Endothelial cell of umbilical vein (primary cell): ENCODE data around the gene SCN4A. TPM values are rescaled to one million over a fixed set of nuclear protein-coding genes. Genes with fewer than 3 reads are reported as not detected.

Experiments used
- BruUV-seq: library from RNA; stranded (reverse); fragments of 400-500 nt; replicated peaks from 2 replicates; lab custom pipeline; 2021; lab: Mats Ljungman, UMichigan
- CTCF ChIA-PET: fragments of 300-600, 350-600 bp; sonication (Branson Sonifier 250); formaldehyde crosslinking; loops from one replicate; lab custom pipeline; 2021; ENCODE audit warnings: antibody characterized with exemption, inconsistent platforms; lab: Charles Lee
- POLR2A ChIA-PET: fragments of 300-600, 350-600 bp; sonication (Branson Sonifier 250); formaldehyde crosslinking; loops from one replicate; lab custom pipeline; 2021; ENCODE audit warnings: antibody characterized with exemption, inconsistent platforms; lab: Charles Lee
- DNase-seq: peaks from one replicate; pipeline ENCODE4 v3.0.0-alpha.2; 2011; ENCODE audit warnings: low read depth, low spot score
- FAIRE-seq: peaks from 2 replicates; lab custom pipeline; 2011; peaks lifted over from hg19 to GRCh38; lab: Jason Lieb, UNC
- H2AFZ ChIP-seq: 2 replicates; pipeline ENCODE4 v1.6.0; 2012; ENCODE audit warnings: low read depth, low read length, control low read depth, inconsistent platforms
- H3K27ac ChIP-seq: 2 replicates; pipeline ENCODE4 v1.5.1; 2011; ENCODE audit warnings: low read depth, mild to moderate bottlenecking, control low read depth, low read length, moderate library complexity; ENCODE audit not compliant: insufficient read depth
- H3K27me3 ChIP-seq, 2 experiments: 2 replicates each; pipeline versions ENCODE4 v1.6.0 to v1.6.1; 2011; ENCODE audit warnings: low read length in 2 of 2, mixed read lengths in 1 of 2; ENCODE audit not compliant: control insufficient read depth in 2 of 2, insufficient read depth in 2 of 2
- H3K36me3 ChIP-seq, 2 experiments: 2 replicates in 1 of 2; 3 replicates in 1 of 2; pipeline ENCODE4 v1.5.1; 2011; ENCODE audit warnings: low read length in 2 of 2, mild to moderate bottlenecking in 1 of 2, moderate library complexity in 1 of 2; ENCODE audit not compliant: control insufficient read depth in 2 of 2, insufficient read depth in 2 of 2; ENCODE audit errors: extremely low read depth in 1 of 2
- H3K4me1 ChIP-seq: 3 replicates; pipeline ENCODE4 v1.5.1; 2011; ENCODE audit warnings: mild to moderate bottlenecking, low read length; ENCODE audit not compliant: control insufficient read depth, insufficient read depth; ENCODE audit errors: extremely low read depth
- H3K4me2 ChIP-seq: 2 replicates; pipeline ENCODE4 v1.6.1; 2011; ENCODE audit warnings: low read length, control low read depth, mixed read lengths; ENCODE audit not compliant: insufficient read depth
- H3K4me3 ChIP-seq, 3 experiments: fragments of 200-600 bp in 1 of 3; sonication (generic), shearing (Covaris generic) in 1 of 3; replicated peaks in 1 of 3; 2 replicates each; pipeline ENCODE4 v1.5.1; 2011 to 2016; ENCODE audit warnings: control low read depth in 3 of 3, low read length in 3 of 3, mild to moderate bottlenecking in 2 of 3, inconsistent platforms in 1 of 3, low read depth in 1 of 3, moderate library complexity in 1 of 3; ENCODE audit not compliant: insufficient read depth in 1 of 3
- H3K79me2 ChIP-seq: 2 replicates; pipeline ENCODE4 v1.6.0; 2012; ENCODE audit warnings: low read length, inconsistent platforms; ENCODE audit not compliant: control insufficient read depth, insufficient read depth
- H3K9ac ChIP-seq: replicated peaks from 2 replicates; pipeline ENCODE3; 2011; ENCODE audit warnings: low read length, control low read depth; ENCODE audit not compliant: insufficient read depth; ENCODE audit errors: extremely low read depth
- H3K9me1 ChIP-seq: replicated peaks from 3 replicates; pipeline ENCODE4 v1.6.0; 2011; ENCODE audit warnings: mild to moderate bottlenecking, low read length; ENCODE audit not compliant: control insufficient read depth, insufficient read depth; ENCODE audit errors: extremely low read depth
- H3K9me3 ChIP-seq: replicated peaks from 2 replicates; pipeline ENCODE4 v1.5.1; 2012; ENCODE audit warnings: low read length, inconsistent platforms; ENCODE audit not compliant: control insufficient read depth, insufficient read depth
- H4K20me1 ChIP-seq: replicated peaks from 2 replicates; pipeline ENCODE3; 2011; ENCODE audit warnings: mild to moderate bottlenecking, low read length; ENCODE audit not compliant: control insufficient read depth, insufficient read depth; ENCODE audit errors: extremely low read depth
- FOS ChIP-seq: IDR thresholded peaks from 2 replicates; pipeline ENCODE4 v1.6.1; 2011; ENCODE audit warnings: mild to moderate bottlenecking, low read length, moderate library complexity, borderline replicate concordance; ENCODE audit not compliant: insufficient read depth
- GATA2 ChIP-seq: IDR thresholded peaks from 2 replicates; pipeline ENCODE4 v1.7.0; 2011; ENCODE audit warnings: low read depth, mild to moderate bottlenecking, moderate library complexity, mixed read lengths, low read length; ENCODE audit not compliant: insufficient read length, insufficient read depth
- POLR2A ChIP-seq: IDR thresholded peaks from 2 replicates; pipeline ENCODE4 v1.6.1; 2012; ENCODE audit warnings: low read depth, mild to moderate bottlenecking, control low read depth, low read length
- POLR2AphosphoS5 ChIP-seq: IDR thresholded peaks from 2 replicates; pipeline ENCODE4 v1.6.1; 2012; ENCODE audit warnings: low read depth, mild to moderate bottlenecking, control low read depth, low read length, moderate library complexity; ENCODE audit not compliant: insufficient read depth
- dilution Hi-C: fragments of 300-500 bp; cut with MboI; formaldehyde crosslinking; loops from one replicate; pipeline ENCODE4 v1.15.0; 2019; ENCODE audit warnings: low sequenced_read_pairs; ENCODE audit not compliant: extremely low pct_ligation_motif_present
- intact Hi-C: fragments of 100-400 bp; cut with micrococcal nuclease; formaldehyde crosslinking; loops from one replicate; pipeline ENCODE4 v1.10.0; 2022
- polyA plus RNA-seq, 4 experiments: library from polyadenylated mRNA; depleted of rRNA in 3 of 4; stranded (reverse) in 3 of 4; unstranded in 1 of 4; fragments of >200 nt; gene quantifications; 2 replicates each; pipeline versions ENCODE4 v1.2.1 to v1.2.3, GENCODE V29; 2011 to 2012; ENCODE audit warnings: missing spikeins in 1 of 4
- total RNA-seq: library from RNA; stranded (reverse); gene quantifications from 2 replicates; pipeline ENCODE4 v1.2.3, GENCODE V29; 2021
- TF ChIP-seq, protein P1 (sequence below), 2 donors: IDR thresholded peaks; 1 replicate in 1 of 2; 2 replicates in 1 of 2; pipeline ENCODE4 v1.5.1; 2011; ENCODE audit warnings: low read length in 2 of 2, mild to moderate bottlenecking in 2 of 2, moderate library complexity in 2 of 2, control low read depth in 1 of 2, inconsistent platforms in 1 of 2, low read depth in 1 of 2; ENCODE audit not compliant: insufficient read depth in 1 of 2; ENCODE audit errors: extremely low read depth in 1 of 2

SCN4A gene
- total and polyA plus RNA-seq, 2 donors (not counting 3 experiments of a cell fraction or from before 2014, with no cell fraction given) = 0.01 to 0.40 TPM

DNA sequence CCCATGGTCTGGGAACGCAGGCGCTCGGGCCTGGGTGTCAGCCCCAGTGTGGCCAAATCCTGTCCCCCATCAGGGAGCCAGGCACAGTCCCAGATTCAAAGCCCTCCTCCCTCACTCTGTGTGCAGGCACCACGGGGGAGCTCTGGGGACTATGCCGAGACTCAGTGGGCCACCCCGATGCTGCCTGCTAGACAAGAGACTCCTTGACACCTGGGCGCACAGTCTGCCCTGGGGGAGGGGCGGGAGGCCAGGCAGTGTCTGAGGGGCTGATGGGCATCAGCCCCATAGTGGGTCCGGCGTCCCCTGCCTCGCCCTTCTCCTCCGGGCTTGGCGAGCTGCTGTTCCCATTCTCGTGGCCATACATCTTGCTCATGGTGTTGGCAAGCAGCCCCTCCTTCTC lies 32.1 kb downstream of the SCN4A start:
- dilution Hi-C loops = no loop called here
- no TSS peak for BruUV-seq
- FAIRE-seq = no peak

DNA sequence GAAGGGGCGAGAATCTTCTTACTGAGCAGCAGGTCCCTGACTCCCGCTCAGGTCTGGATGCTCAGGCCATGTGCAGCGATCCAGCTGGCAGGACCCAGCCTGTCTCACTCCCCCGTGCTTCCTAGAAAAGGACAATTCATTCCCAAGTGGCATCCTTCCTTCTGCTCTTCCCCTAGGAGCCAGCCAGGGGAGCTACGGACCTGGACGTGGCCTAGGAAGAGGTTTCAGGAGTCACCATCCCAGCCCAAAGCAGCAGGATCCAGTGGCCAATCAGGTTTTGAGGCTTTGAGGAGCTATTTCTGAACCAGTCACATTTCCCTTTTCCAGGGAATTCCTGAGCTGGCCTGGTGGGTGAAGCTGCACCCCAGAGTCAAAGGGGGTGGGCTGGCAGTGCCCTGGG lies 32.8 kb downstream of the SCN4A start:
- no TSS peak for BruUV-seq

More for the DNA sequence above, 32.1 kb downstream of the SCN4A start:
- Histone ChIP-seq H3K4me1 (no peaks in the 10 kb centered on the region), H3K36me3 (no peaks in the 10 kb centered on the region), H3K9ac (no peak overlapping the region), H2AFZ (no peak overlapping the region), H3K27me3 (no peaks in the 10 kb centered on the region), H4K20me1 (no peaks in the 10 kb centered on the region), H3K9me3 (no peaks in the 10 kb centered on the region), H3K4me3 (no peak overlapping the region), H3K27ac (no peak overlapping the region), H3K9me1 (no peaks in the 10 kb centered on the region), H3K4me2 (no peak overlapping the region), H3K79me2 (no peaks in the 10 kb centered on the region)
- TF ChIP-seq POLR2A (no peak), POLR2AphosphoS5 (no peak), FOS (no peak), GATA2 (no peak)
- DNase-seq = no peak
- ChIA-PET POLR2A (no interaction called here), CTCF (interaction anchor here (0.9 to 1.9 kb wide), 5 partner anchors 21 to 193 kb away, joined by 3 to 9 read pairs (median 3); partner anchors contain the start of gene GH1)
- intact Hi-C loops = no loop called here

More for the DNA sequence above, 32.8 kb downstream of the SCN4A start:
- Histone ChIP-seq H3K4me1 (no peaks in the 10 kb centered on the region), H3K9ac (no peak overlapping the region), H3K27ac (no peak overlapping the region), H4K20me1 (no peaks in the 10 kb centered on the region), H3K36me3 (no peaks in the 10 kb centered on the region), H3K9me3 (no peaks in the 10 kb centered on the region), H3K4me3 (no peak overlapping the region), H3K4me2 (no peak overlapping the region), H2AFZ (no peak overlapping the region), H3K27me3 (no peaks in the 10 kb centered on the region), H3K79me2 (no peaks in the 10 kb centered on the region), H3K9me1 (no peaks in the 10 kb centered on the region)
- ChIA-PET POLR2A (no interaction called here), CTCF (interaction anchor here (0.7 to 1.9 kb wide), 6 partner anchors 12 to 194 kb away, joined by 3 to 9 read pairs (median 4); partner anchors contain the start of gene GH1)
- intact Hi-C loops = no loop called here
- TF ChIP-seq, protein P1, sequence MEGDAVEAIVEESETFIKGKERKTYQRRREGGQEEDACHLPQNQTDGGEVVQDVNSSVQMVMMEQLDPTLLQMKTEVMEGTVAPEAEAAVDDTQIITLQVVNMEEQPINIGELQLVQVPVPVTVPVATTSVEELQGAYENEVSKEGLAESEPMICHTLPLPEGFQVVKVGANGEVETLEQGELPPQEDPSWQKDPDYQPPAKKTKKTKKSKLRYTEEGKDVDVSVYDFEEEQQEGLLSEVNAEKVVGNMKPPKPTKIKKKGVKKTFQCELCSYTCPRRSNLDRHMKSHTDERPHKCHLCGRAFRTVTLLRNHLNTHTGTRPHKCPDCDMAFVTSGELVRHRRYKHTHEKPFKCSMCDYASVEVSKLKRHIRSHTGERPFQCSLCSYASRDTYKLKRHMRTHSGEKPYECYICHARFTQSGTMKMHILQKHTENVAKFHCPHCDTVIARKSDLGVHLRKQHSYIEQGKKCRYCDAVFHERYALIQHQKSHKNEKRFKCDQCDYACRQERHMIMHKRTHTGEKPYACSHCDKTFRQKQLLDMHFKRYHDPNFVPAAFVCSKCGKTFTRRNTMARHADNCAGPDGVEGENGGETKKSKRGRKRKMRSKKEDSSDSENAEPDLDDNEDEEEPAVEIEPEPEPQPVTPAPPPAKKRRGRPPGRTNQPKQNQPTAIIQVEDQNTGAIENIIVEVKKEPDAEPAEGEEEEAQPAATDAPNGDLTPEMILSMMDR (IDR thresholded peaks at IDR 0.05; ENCODE audit: extremely low read depth in 1 of 2, insufficient read depth in 1 of 2, low read depth in 1 of 2, low read length in 2 of 2) = no peak
- no peak for TF ChIP-seq GATA2
- dilution Hi-C loops = no loop called here
- FAIRE-seq (no peak), DNase-seq (no peak)
